ENCODE measurements around the gene COBLL1. TPM values are rescaled to one million over a fixed set of nuclear protein-coding genes. Genes with fewer than 3 reads are reported as not detected.

Gene COBLL1
- total and polyA plus RNA-seq, 4 donors: 16.3 to 114 (median 36.4) TPM

DNA sequence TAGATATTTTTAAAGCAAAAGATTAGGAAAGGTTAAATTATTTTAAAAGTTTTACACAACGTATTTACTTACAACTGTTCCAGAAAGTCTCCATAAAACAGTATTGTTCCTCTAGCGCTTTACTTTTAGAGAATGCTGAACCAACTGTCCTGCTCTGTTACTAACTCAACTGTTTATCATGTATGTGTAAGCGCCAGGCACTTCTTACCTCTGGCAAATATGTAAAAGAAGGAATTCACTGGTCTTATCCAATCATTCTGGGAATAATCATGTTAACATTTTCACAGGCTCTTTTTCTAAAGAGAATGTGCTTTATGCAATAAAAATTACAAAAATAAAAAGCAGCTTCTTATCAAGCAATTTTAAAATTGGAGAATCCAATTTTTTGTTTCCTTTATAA, 68.0 kb downstream of the COBLL1 start:
- H3K36me3 ChIP-seq (ENCODE audit: control insufficient read depth in 4 of 4, insufficient read depth in 3 of 4, low read depth in 1 of 4, low read length in 3 of 4): no peaks in the 10 kb centered on the region
- 86% methylated on average over 3 of the region's 3 CpGs for WGBS
- DNase-seq (ENCODE audit: low spot score): no peak
- no peaks in the 10 kb centered on the region for H3K9me3 ChIP-seq (ENCODE audit: control insufficient read depth in 4 of 4, low read length in 3 of 4)
- H3K4me3 ChIP-seq (ENCODE audit: low read depth in 1 of 3, low read length in 3 of 3): no peak overlapping the region
- H3K27me3 ChIP-seq (ENCODE audit: control insufficient read depth in 4 of 4, insufficient read depth in 4 of 4, low read length in 3 of 4): no peaks in the 10 kb centered on the region
- no peak overlapping the region for H3K9ac ChIP-seq (ENCODE audit: low read depth in 1 of 2, low read length in 2 of 2)
- TF ChIP-seq CTCF (IDR thresholded peaks at IDR 0.05; ENCODE audit: low read depth, low read length, missing input control): no peak
- TF ChIP-seq NR2F2 (IDR thresholded peaks at IDR 0.05): no peak
- no peak for TF ChIP-seq MAX (IDR thresholded peaks at IDR 0.05)
- no peak for TF ChIP-seq EGR1 (IDR thresholded peaks at IDR 0.05; ENCODE audit: low read depth in 2 of 2)
- TF ChIP-seq, protein P1, sequence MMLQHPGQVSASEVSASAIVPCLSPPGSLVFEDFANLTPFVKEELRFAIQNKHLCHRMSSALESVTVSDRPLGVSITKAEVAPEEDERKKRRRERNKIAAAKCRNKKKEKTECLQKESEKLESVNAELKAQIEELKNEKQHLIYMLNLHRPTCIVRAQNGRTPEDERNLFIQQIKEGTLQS (IDR thresholded peaks at IDR 0.05): no peak
- TF ChIP-seq HNF4A (conservative IDR thresholded peaks at IDR 0.05): no peak
- no peak for TF ChIP-seq FOXA2 (IDR thresholded peaks at IDR 0.05)
- TF ChIP-seq RXRA (IDR thresholded peaks at IDR 0.05): no peak
- TF ChIP-seq RAD21 (IDR thresholded peaks at IDR 0.05): no peak
- TF ChIP-seq YY1 (IDR thresholded peaks at IDR 0.05): no peak
- no peak for TF ChIP-seq JUND (IDR thresholded peaks at IDR 0.05)
- no peak for TF ChIP-seq FOXA1 (IDR thresholded peaks at IDR 0.05)
- TF ChIP-seq TAF1 (conservative IDR thresholded peaks at IDR 0.05): no peak
- TF ChIP-seq, protein P2, sequence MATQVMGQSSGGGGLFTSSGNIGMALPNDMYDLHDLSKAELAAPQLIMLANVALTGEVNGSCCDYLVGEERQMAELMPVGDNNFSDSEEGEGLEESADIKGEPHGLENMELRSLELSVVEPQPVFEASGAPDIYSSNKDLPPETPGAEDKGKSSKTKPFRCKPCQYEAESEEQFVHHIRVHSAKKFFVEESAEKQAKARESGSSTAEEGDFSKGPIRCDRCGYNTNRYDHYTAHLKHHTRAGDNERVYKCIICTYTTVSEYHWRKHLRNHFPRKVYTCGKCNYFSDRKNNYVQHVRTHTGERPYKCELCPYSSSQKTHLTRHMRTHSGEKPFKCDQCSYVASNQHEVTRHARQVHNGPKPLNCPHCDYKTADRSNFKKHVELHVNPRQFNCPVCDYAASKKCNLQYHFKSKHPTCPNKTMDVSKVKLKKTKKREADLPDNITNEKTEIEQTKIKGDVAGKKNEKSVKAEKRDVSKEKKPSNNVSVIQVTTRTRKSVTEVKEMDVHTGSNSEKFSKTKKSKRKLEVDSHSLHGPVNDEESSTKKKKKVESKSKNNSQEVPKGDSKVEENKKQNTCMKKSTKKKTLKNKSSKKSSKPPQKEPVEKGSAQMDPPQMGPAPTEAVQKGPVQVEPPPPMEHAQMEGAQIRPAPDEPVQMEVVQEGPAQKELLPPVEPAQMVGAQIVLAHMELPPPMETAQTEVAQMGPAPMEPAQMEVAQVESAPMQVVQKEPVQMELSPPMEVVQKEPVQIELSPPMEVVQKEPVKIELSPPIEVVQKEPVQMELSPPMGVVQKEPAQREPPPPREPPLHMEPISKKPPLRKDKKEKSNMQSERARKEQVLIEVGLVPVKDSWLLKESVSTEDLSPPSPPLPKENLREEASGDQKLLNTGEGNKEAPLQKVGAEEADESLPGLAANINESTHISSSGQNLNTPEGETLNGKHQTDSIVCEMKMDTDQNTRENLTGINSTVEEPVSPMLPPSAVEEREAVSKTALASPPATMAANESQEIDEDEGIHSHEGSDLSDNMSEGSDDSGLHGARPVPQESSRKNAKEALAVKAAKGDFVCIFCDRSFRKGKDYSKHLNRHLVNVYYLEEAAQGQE (IDR thresholded peaks at IDR 0.05): no peak
- no peak for TF ChIP-seq HNF4G (IDR thresholded peaks at IDR 0.05)
- TF ChIP-seq ZBTB33 (IDR thresholded peaks at IDR 0.05): no peak
- no peak for TF ChIP-seq GABPA (IDR thresholded peaks at IDR 0.05 in 1 of 2, conservative IDR thresholded peaks at IDR 0.05 in 1 of 2)
- peaks cover 0 to 8% (median 4%) of the 10 kb centered on the region in 4 donors for H3K4me1 ChIP-seq (ENCODE audit: control insufficient read depth in 4 of 4, insufficient read depth in 4 of 4, low read length in 3 of 4)
- H3K27ac ChIP-seq (ENCODE audit: low read depth in 1 of 2, low read length in 2 of 2): no peak overlapping the region

- Histone ChIP-seq H3K4me3 (ENCODE audit: low read depth in 1 of 3, low read length in 3 of 3) (no peak overlapping the region), H3K4me1 (ENCODE audit: control insufficient read depth in 4 of 4, insufficient read depth in 4 of 4, low read length in 3 of 4) (peaks cover 0 to 8% (median 4%) of the 10 kb centered on the region in 4 donors)
- no peak for TF ChIP-seq NR2F2 (IDR thresholded peaks at IDR 0.05)
- no peak for TF ChIP-seq TAF1 (conservative IDR thresholded peaks at IDR 0.05)
- TF ChIP-seq, protein P1 (IDR thresholded peaks at IDR 0.05): no peak
- TF ChIP-seq SP1 (IDR thresholded peaks at IDR 0.05): no peak
- no peak for TF ChIP-seq RAD21 (IDR thresholded peaks at IDR 0.05)
- no peak for TF ChIP-seq HNF4G (IDR thresholded peaks at IDR 0.05)
- TF ChIP-seq ZBTB33 (IDR thresholded peaks at IDR 0.05): no peak
- no peak for TF ChIP-seq MAX (IDR thresholded peaks at IDR 0.05)
- TF ChIP-seq, protein P2 (IDR thresholded peaks at IDR 0.05): no peak
- no peak for TF ChIP-seq HNF4A (conservative IDR thresholded peaks at IDR 0.05)
Observed at GRCh38 chr2:164773091-164773490, 68.5 kb downstream of the COBLL1 start.

More at GRCh38 chr2:164773091-164773490, 68.5 kb downstream of the COBLL1 start:
- DNase-seq (ENCODE audit: low spot score): no peak
- no peaks in the 10 kb centered on the region for H3K36me3 ChIP-seq (ENCODE audit: control insufficient read depth in 4 of 4, insufficient read depth in 3 of 4, low read depth in 1 of 4, low read length in 3 of 4)
- no peaks in the 10 kb centered on the region for H3K9me3 ChIP-seq (ENCODE audit: control insufficient read depth in 4 of 4, low read length in 3 of 4)
- no peaks in the 10 kb centered on the region for H3K27me3 ChIP-seq (ENCODE audit: control insufficient read depth in 4 of 4, insufficient read depth in 4 of 4, low read length in 3 of 4)
- 89% methylated on average over 3 of the region's 3 CpGs for WGBS
- H3K9ac ChIP-seq (ENCODE audit: low read depth in 1 of 2, low read length in 2 of 2): no peak overlapping the region
- no peak overlapping the region for H3K27ac ChIP-seq (ENCODE audit: low read depth in 1 of 2, low read length in 2 of 2)
